Smooth muscle cell (in vitro differentiated cells): ENCODE data around the gene HACD2. TPM values are rescaled to one million over a fixed set of nuclear protein-coding genes. Genes with fewer than 3 reads are reported as not detected.

ENCODE experiments used
- DNase-seq: peaks from one replicate; lab custom pipeline; 2025; ENCODE audit not compliant: unreplicated experiment; lab: John Stamatoyannopoulos, UW
- H2AFZ ChIP-seq: fragments of 200-600 bp; sonication (generic); 2 replicates; pipeline ENCODE4 v1.6.0; 2016; ENCODE audit warnings: antibody characterized with exemption, low read depth, mild to moderate bottlenecking
- H3F3A ChIP-seq: fragments of 200-600 bp; sonication (generic); 2 replicates; pipeline ENCODE4 v1.6.0; 2017; ENCODE audit warnings: antibody characterized with exemption, low read depth
- H3K27ac ChIP-seq: fragments of 200-600 bp; sonication (generic); 2 replicates; pipeline ENCODE4 v1.5.1; 2016; ENCODE audit warnings: low read depth, mild to moderate bottlenecking
- H3K27me3 ChIP-seq: fragments of 200-600 bp; sonication (generic); 2 replicates; pipeline ENCODE4 v1.6.1; 2016; ENCODE audit warnings: low read depth, mild to moderate bottlenecking
- H3K36me3 ChIP-seq: fragments of 200-600 bp; sonication (generic); 2 replicates; pipeline ENCODE4 v1.5.1; 2016; ENCODE audit warnings: low read depth
- H3K4me1 ChIP-seq: fragments of 200-600 bp; sonication (generic); 2 replicates; pipeline ENCODE4 v1.5.1; 2016; ENCODE audit warnings: low read depth
- H3K4me2 ChIP-seq: fragments of 200-600 bp; sonication (generic); 2 replicates; pipeline ENCODE4 v1.6.0; 2016; ENCODE audit warnings: mild to moderate bottlenecking
- H3K4me3 ChIP-seq: fragments of 200-600 bp; sonication (generic); 2 replicates; pipeline ENCODE4 v1.5.1; 2016; ENCODE audit warnings: mild to moderate bottlenecking
- H3K79me2 ChIP-seq: fragments of 200-600 bp; sonication (generic); 2 replicates; pipeline ENCODE4 v1.6.0; 2016; ENCODE audit warnings: low read depth, mild to moderate bottlenecking
- H3K9ac ChIP-seq: fragments of 200-600 bp; sonication (generic); 2 replicates; pipeline ENCODE4 v1.6.0; 2016; ENCODE audit warnings: low read depth
- H3K9me3 ChIP-seq: fragments of 200-600 bp; sonication (generic); replicated peaks from 2 replicates; pipeline ENCODE4 v1.5.1; 2016; ENCODE audit warnings: low read depth
- H4K20me1 ChIP-seq: fragments of 200-600 bp; sonication (generic); 2 replicates; pipeline ENCODE4 v1.6.0; 2016; ENCODE audit warnings: low read depth
- WGBS: methylation state at CpG from one replicate; pipeline ENCODE4 v1.1.7; 2016; ENCODE audit warnings: low lambda C conversion rate; 5-methylcytosine and 5-hydroxymethylcytosine counted together
- polyA plus RNA-seq: library from polyadenylated mRNA; unstranded; fragments of >200 nt; fragmentation: Nextera tagmentation; extraction: Ambion mirVana; gene quantifications from 2 replicates; pipeline ENCODE4 v1.2.1, GENCODE V29; 2016
- total RNA-seq: library from RNA; depleted of rRNA; stranded (reverse); fragments of >200 nt; gene quantifications from 2 replicates; pipeline ENCODE4 v1.2.3, GENCODE V29; 2014
- TF ChIP-seq, protein P1 (sequence below): fragments of 200-600 bp; sonication (generic); IDR thresholded peaks from 2 replicates; pipeline ENCODE4 v1.5.1; 2017; ENCODE audit warnings: borderline replicate concordance, mild to moderate bottlenecking, antibody characterized with exemption; ENCODE audit not compliant: insufficient read depth, poor library complexity, severe bottlenecking

The HACD2 gene
- total and polyA plus RNA-seq, 2 experiments from 2014 or later, result 9.5 to 28.3 TPM

DNA sequence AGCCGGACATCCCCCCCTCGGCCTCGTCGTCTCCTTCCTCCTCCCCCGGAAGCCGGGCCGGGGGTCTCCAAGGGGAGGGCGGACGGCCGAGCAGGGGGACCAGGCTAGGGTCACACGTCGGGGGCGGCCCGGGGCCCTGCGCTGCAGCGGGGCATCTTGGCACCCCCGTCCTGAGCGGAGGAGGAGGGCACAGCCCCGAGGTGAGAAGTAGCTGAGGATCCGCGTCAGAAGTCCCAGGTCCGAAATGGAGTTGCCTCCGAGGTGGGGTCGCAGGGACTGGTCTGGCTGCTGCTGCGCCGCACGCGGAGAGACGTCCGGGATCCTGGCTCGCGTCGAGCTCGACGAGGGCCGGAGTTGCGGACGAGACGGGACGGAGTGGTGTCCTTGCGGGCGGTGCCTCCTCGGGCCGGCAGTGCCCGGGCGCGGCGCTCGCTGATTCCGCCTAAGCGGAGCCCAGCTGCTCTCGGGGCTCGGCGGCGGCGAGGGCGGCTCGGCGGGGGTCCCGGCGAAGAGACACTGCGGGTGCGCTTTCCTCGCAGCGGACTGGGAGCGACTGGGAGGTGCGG lies 136.2 kb downstream of the HACD2 start, which contains the start of gene ADCY5:
Gene ADCY5 (minus strand): TSS at position 555 of the 566 bp plus-strand sequence. CDS start 545 bp downstream, at position 10.
- no peaks in the 10 kb centered on the region for H3K79me2 ChIP-seq
- H3K4me2 ChIP-seq, result peak within 1 kb of the TSS; percentile 98
- no peaks in the 10 kb centered on the region for H3K4me1 ChIP-seq
- 3% methylated on average over 53 of the region's 67 CpGs for WGBS
- TF ChIP-seq, protein P1, sequence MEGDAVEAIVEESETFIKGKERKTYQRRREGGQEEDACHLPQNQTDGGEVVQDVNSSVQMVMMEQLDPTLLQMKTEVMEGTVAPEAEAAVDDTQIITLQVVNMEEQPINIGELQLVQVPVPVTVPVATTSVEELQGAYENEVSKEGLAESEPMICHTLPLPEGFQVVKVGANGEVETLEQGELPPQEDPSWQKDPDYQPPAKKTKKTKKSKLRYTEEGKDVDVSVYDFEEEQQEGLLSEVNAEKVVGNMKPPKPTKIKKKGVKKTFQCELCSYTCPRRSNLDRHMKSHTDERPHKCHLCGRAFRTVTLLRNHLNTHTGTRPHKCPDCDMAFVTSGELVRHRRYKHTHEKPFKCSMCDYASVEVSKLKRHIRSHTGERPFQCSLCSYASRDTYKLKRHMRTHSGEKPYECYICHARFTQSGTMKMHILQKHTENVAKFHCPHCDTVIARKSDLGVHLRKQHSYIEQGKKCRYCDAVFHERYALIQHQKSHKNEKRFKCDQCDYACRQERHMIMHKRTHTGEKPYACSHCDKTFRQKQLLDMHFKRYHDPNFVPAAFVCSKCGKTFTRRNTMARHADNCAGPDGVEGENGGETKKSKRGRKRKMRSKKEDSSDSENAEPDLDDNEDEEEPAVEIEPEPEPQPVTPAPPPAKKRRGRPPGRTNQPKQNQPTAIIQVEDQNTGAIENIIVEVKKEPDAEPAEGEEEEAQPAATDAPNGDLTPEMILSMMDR, result no peak
- no peaks in the 10 kb centered on the region for H3K36me3 ChIP-seq
- peaks cover 95% of the 10 kb centered on the region for H3K27me3 ChIP-seq
- peak within 1 kb of the TSS; percentile 85 for H2AFZ ChIP-seq
- peak within 1 kb of the TSS; percentile 68 for H3K4me3 ChIP-seq
- DNase-seq, result no peak
- no peaks in the 10 kb centered on the region for H3F3A ChIP-seq
- no peaks in the 10 kb centered on the region for H3K9me3 ChIP-seq
- no peak within 1 kb of the TSS for H3K9ac ChIP-seq
- no peaks in the 10 kb centered on the region for H4K20me1 ChIP-seq
- H3K27ac ChIP-seq, result no peak within 1 kb of the TSS

DNA sequence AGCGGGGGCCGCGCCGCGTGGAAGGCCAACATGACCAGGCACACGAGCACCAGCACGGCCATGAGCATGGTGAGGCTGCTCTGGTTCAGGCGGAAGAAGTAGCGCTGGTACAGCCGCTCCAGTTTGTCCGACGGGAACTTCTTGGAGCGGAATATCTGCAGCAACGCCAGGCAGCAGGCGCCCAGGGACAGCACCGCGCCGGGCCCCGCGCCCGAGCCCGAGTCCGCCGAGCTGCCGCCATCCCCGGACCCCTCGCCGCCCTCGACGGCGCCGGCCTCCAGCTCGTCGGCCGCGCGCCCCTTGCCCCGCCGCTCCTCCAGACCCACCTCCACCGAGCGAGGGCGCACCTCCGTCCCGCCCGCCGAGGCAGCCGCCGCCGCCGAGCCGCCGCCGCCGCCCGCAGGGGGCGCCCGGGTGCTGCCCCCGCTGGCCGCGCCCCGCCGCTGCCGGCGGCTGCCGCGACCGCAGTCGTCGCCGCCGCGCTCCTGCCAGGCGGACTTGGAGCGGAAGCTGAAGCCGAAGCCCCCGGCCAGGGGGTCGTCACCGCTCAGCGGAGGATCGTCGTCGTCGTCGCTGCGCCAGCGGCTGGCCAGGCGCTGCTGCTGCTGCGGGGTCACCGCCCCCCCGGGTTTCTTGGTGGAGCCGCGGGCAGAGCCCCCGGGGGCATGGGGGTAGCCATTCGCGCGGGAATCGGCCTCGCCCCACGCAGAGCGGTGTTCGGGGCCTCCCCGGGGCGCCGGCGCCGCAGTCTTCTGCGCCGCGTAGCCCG lies 136.9 kb downstream of the HACD2 start:
- Histone ChIP-seq H3K27me3 (peaks cover 95% of the 10 kb centered on the region), H3K36me3 (no peaks in the 10 kb centered on the region), H3K4me1 (no peaks in the 10 kb centered on the region), H3K79me2 (no peaks in the 10 kb centered on the region), H3K4me2 (peak overlapping the region; percentile 98), H3F3A (no peaks in the 10 kb centered on the region), H3K4me3 (peak overlapping the region; percentile 68), H3K27ac (no peak overlapping the region), H2AFZ (no peak overlapping the region), H4K20me1 (no peaks in the 10 kb centered on the region), H3K9ac (no peak overlapping the region), H3K9me3 (no peaks in the 10 kb centered on the region)
- no peak for DNase-seq
- 23% methylated on average over 60 of the region's 110 CpGs for WGBS
- TF ChIP-seq, protein P1, result no peak

DNA sequence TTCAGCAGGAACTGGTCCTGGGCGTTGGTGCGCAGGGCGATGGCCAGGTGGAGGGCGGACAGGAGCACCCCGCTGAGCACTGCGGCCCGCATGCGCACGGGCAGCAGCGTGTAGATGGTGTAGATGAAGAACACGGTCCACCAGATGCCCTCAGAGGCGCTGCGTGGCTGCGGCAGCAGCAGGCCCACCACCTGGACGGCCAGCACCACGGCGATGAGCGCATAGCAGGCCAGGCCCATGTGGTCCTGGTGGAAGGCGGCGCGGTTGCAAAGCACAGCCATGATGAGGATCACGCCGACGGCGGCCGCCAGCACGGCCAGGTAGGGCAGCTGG lies 137.5 kb downstream of the HACD2 start:
- Histone ChIP-seq H3K27me3 (peaks cover 95% of the 10 kb centered on the region), H2AFZ (no peak overlapping the region), H3K79me2 (no peaks in the 10 kb centered on the region), H3K27ac (no peak overlapping the region), H4K20me1 (no peaks in the 10 kb centered on the region), H3K4me1 (no peaks in the 10 kb centered on the region), H3K4me3 (no peak overlapping the region), H3K36me3 (no peaks in the 10 kb centered on the region), H3K4me2 (no peak overlapping the region), H3F3A (no peaks in the 10 kb centered on the region), H3K9me3 (no peaks in the 10 kb centered on the region), H3K9ac (no peak overlapping the region)
- WGBS, result 97% methylated on average over 27 of the region's 27 CpGs
- TF ChIP-seq, protein P1, result no peak
- no peak for DNase-seq
